GM15510 (cell line): ENCODE data around the gene NUP35.

Experiments used
- POLR2A ChIP-seq: IDR thresholded peaks from 3 replicates; pipeline ENCODE4 v1.6.1; 2011; ENCODE audit warnings: borderline replicate concordance; ENCODE audit not compliant: insufficient read length; ENCODE audit errors: extremely low read depth

The NUP35 gene, protein sequence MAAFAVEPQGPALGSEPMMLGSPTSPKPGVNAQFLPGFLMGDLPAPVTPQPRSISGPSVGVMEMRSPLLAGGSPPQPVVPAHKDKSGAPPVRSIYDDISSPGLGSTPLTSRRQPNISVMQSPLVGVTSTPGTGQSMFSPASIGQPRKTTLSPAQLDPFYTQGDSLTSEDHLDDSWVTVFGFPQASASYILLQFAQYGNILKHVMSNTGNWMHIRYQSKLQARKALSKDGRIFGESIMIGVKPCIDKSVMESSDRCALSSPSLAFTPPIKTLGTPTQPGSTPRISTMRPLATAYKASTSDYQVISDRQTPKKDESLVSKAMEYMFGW

GRCh38 chr2:183124222-183124956 is at the start of gene NUP35:
Gene NUP35 (plus strand): TSS chr2:183124443. CDS start chr2:183124458, 15 bp downstream.
- TF ChIP-seq POLR2A, result peak; percentile 55

DNA sequence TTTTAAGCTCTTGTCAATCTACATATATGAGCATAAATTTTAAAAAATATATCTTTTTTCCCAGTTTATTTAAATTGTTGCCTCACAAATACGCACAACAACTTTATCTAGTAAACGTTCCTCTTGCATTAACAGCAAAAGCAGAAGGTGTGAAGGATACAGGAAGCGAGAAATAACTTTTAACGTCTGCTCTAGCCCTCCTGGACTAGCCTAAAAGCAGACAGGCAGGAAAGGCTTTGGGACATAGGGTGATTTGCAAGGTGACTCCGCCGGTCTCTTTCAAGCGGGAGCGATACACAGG is 46.1 kb upstream of the NUP35 start:
- no peak for TF ChIP-seq POLR2A

DNA sequence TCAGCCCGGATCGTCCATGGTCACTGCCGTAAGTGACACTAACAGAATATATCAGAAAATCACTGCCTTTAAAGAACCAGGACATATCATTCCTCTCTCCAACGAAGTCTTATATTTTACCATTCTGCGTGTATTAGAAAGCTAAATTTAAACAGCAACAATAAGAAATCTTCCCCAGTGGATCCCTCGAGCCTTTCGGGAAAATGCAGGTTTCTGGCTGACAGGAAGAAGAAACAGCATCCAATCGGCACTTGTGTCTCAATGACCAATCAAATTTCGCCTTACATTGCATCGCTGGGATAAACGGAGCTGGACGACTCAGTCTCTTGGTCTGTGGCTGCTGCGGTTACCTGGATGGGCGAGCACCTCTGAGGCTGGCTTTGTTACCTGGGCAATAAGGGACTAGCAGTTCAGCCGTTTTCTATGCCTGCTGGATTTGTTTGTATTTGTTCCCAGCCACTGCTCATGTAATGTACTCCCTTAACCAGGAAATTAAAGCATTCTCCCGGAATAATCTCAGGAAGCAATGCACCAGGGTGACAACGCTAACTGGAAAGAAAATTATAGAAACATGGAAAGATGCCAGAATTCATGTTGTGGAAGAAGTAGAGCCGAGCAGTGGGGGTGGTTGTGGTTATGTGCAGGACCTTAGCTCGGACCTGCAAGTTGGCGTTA is 45.6 kb upstream of the NUP35 start, which contains the start of gene DUSP19:
DUSP19 (plus strand) TSS at position 284 of the 675 bp plus-strand sequence; CDS start at position 471, 187 bp downstream.
- peak; percentile 52 for TF ChIP-seq POLR2A

DNA sequence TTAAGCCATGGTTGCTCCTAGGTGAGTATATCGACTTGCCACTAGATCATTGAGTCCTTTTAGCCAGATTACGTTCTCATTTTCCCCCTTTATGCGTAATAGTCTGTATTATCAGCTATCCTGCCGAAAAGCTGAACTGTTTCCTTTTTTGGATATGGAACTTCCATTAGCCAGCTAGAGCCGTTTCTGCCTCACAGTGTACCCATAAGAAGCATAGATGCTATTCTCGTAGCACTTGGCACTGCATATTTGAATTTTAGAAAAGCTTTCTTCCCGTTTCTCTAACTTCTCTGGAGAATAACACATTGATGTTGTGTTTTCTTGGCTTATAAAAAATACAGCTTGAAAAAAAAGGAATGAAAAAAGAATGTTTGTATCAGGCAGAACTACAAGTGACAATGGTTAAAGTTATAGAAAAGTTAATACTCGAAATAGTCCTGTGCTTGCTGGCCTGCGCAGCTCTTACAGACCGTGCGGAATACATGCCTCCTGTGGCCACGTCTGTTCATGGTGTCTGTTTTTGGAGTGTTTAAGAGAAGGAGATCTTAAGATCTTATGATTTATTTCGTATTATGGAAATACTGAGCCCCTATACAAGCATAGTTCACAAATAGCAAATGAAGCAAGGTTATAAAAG is 45.0 kb upstream of the NUP35 start:
- TF ChIP-seq POLR2A, result no peak

- no peak for TF ChIP-seq POLR2A
These were observed 42.3 kb upstream of the NUP35 start for GRCh38 chr2:183081911-183082310.

DNA sequence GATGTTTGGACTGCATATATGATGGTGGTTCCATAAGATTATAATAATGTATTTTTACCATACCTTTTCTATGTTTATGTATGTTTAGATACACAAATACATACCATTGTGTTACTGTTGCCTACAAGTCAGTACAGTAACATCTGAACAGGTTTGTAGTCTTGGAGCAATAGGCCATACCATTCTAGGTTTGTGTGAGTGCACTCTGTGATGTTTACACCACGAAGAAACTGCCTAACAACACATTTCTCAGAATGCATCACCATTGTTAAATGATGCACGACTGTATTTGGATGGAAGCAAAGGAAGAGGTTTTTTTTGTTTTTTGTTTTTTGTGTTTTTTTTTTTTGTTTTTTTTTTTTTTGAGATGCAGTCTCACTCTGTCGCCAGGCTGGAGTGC is 36.2 kb upstream of the NUP35 start:
- TF ChIP-seq POLR2A, result no peak

DNA sequence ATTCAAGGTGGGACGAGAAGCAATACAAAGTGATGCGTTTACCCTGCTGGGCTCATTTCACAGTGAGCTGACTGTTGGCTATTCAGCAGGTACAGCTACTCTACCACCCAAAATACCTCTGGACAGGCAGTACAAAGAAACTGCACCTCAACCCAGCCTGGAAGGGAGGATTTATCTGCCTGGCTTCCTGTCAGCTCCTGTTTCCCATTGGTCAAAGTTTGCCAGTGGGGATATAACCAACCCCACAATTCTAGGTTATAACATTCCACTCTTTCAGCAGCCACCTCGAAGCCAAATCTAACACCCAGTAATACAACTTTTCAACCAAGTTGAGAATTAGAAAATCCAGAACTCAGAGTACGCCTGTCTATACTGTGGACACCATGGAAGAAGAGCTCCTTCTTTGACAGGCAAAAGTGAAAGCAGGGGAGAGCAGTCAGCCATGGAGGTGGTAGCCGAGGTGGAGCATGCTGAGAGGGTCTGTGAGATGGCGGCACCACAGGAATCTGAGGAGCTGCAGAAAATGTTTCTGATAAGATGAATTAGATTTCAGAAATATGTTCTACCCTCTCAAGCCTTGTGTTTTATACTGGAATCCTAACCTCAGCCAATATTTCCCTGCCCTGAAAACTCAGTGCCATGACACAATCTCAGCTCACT is 34.9 kb upstream of the NUP35 start:
- TF ChIP-seq POLR2A, result no peak

- no peak for TF ChIP-seq POLR2A
These were observed 32.8 kb upstream of the NUP35 start for GRCh38 chr2:183091318-183091953.

DNA sequence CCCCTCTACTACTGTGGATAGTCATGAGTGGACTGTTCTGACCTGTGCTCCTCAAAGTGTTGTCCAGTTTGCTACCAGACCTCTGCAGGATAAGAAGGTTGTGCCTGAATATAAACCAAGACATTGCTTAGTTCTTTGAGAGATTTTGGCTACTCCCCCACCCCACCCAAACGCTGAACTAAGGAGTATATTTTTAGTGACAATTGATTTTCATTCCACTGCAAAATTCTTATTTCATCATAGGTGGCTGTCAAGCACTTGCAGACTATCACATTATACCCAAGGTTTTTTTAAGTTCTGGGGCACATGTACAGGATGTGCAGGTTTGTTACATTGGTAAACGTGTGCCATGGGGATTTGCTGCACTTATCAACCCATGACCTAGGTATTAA is 32.3 kb upstream of the NUP35 start:
- no peak for TF ChIP-seq POLR2A

- no peak for TF ChIP-seq POLR2A
These were observed 30.2 kb upstream of the NUP35 start for GRCh38 chr2:183093857-183094657.

- no peak for TF ChIP-seq POLR2A
These were observed 18.7 kb upstream of the NUP35 start for GRCh38 chr2:183105402-183106134.

- no peak for TF ChIP-seq POLR2A
These were observed 11.7 kb upstream of the NUP35 start for GRCh38 chr2:183112577-183112976.

DNA sequence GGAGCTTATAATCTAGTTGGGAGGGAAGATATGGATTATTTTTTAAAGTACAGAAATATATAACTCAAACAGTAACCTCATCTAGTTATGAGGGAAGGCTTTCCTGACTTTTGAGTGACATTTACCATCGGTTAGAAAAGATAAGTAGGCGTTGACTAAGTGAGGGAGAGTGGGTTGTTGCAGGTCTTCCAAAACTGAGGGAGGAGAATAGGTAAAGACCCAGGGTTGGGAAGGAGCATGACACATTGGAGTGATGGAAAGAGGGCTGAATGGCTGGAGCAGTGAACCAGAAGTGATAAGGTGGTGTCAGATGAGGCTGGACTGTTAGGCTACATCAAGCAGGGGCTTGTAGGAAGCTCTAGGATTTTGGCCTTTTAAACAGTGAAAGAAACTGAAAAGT is 10.6 kb upstream of the NUP35 start:
- no peak for TF ChIP-seq POLR2A
